DMS 273 treated with DMSO at 0.1 percent for 48 hours (cell line): ENCODE results near the gene LRRC3B.

Source experiments
- DNase-seq: peaks from one replicate; lab custom pipeline; 2025; lab: John Stamatoyannopoulos, UW

Gene LRRC3B

GRCh38 chr3:26630669-26631389 lies 8.3 kb downstream of the LRRC3B start:
- no peak for DNase-seq

GRCh38 chr3:26631390-26631738 lies 8.8 kb downstream of the LRRC3B start:
- DNase-seq, result no peak

GRCh38 chr3:26634601-26635000 lies 12.0 kb downstream of the LRRC3B start:
- DNase-seq, result no peak

GRCh38 chr3:26636096-26636727 lies 13.6 kb downstream of the LRRC3B start:
- DNase-seq, result no peak

- DNase-seq, result no peak
Measured at GRCh38 chr3:26637698-26638097, 15.1 kb downstream of the LRRC3B start.

- no peak for DNase-seq
Measured at GRCh38 chr3:26638113-26638512, 15.5 kb downstream of the LRRC3B start.

- DNase-seq, result no peak
Measured at GRCh38 chr3:26639339-26639738, 16.8 kb downstream of the LRRC3B start.

- no peak for DNase-seq
Measured at GRCh38 chr3:26647078-26647477, 24.5 kb downstream of the LRRC3B start.

- no peak for DNase-seq
Measured at GRCh38 chr3:26648461-26648860, 25.9 kb downstream of the LRRC3B start.

GRCh38 chr3:26652164-26652563 lies 29.6 kb downstream of the LRRC3B start:
- DNase-seq, result peak; percentile 47

GRCh38 chr3:26653811-26654425 lies 31.3 kb downstream of the LRRC3B start:
- no peak for DNase-seq

GRCh38 chr3:26655231-26655630 lies 32.7 kb downstream of the LRRC3B start:
- DNase-seq, result no peak

GRCh38 chr3:26657348-26657976 lies 34.9 kb downstream of the LRRC3B start:
- no peak for DNase-seq

- no peak for DNase-seq
Measured at GRCh38 chr3:26668171-26668570, 45.6 kb downstream of the LRRC3B start.

- no peak for DNase-seq
Measured at GRCh38 chr3:26668696-26669095, 46.1 kb downstream of the LRRC3B start.

GRCh38 chr3:26675336-26675735 lies 52.8 kb downstream of the LRRC3B start:
- no peak for DNase-seq

GRCh38 chr3:26681632-26682031 lies 59.1 kb downstream of the LRRC3B start:
- no peak for DNase-seq

GRCh38 chr3:26682406-26682805 lies 59.8 kb downstream of the LRRC3B start:
- no peak for DNase-seq

- DNase-seq, result no peak
Measured at GRCh38 chr3:26683902-26684301, 61.3 kb downstream of the LRRC3B start.

GRCh38 chr3:26687466-26687865 lies 64.9 kb downstream of the LRRC3B start:
- DNase-seq, result no peak

- DNase-seq, result no peak
Measured at GRCh38 chr3:26699553-26699952, 77.0 kb downstream of the LRRC3B start.

GRCh38 chr3:26703519-26703918 lies 80.9 kb downstream of the LRRC3B start:
- no peak for DNase-seq

- DNase-seq, result no peak
Measured at GRCh38 chr3:26704736-26705135, 82.2 kb downstream of the LRRC3B start.
